OCI-LY1 (cell line): ENCODE results near the gene HOXD4.

Experiments
- H2AFZ ChIP-seq: fragments of 200-600 bp; sonication (generic), shearing (Covaris generic); 2 replicates; pipeline ENCODE4 v1.6.0; 2014; ENCODE audit warnings: antibody characterized with exemption, mild to moderate bottlenecking, low read length
- H3F3A ChIP-seq: fragments of 200-600 bp; sonication (generic), shearing (Covaris generic); 2 replicates; pipeline ENCODE4 v1.6.0; 2014; ENCODE audit warnings: mild to moderate bottlenecking, antibody characterized with exemption, low read length, moderate library complexity; ENCODE audit not compliant: insufficient read depth
- H3K27ac ChIP-seq: fragments of 200-600 bp; sonication (generic); 2 replicates; pipeline ENCODE4 v1.5.1; 2014; ENCODE audit warnings: low read length, mixed run types, mild to moderate bottlenecking, low read depth; ENCODE audit not compliant: poor library complexity, severe bottlenecking
- H3K27me3 ChIP-seq: fragments of 200-600 bp; sonication (generic); 2 replicates; pipeline ENCODE4 v1.6.0; 2014; ENCODE audit warnings: antibody characterized with exemption, mild to moderate bottlenecking, low read length, moderate library complexity; ENCODE audit not compliant: insufficient read depth
- H3K36me3 ChIP-seq: fragments of 200-600 bp; sonication (generic); 2 replicates; pipeline ENCODE4 v1.6.1; 2014; ENCODE audit warnings: mild to moderate bottlenecking, antibody characterized with exemption, low read length, moderate library complexity, mixed read lengths; ENCODE audit not compliant: insufficient read depth
- H3K4me1 ChIP-seq: fragments of 200-600 bp; sonication (generic); 2 replicates; pipeline ENCODE4 v1.5.1; 2014; ENCODE audit warnings: mild to moderate bottlenecking, low read length, moderate library complexity; ENCODE audit not compliant: insufficient read depth, severe bottlenecking
- H3K4me2 ChIP-seq: fragments of 200-600 bp; sonication (generic), shearing (Covaris generic); 2 replicates; pipeline ENCODE4 v1.6.1; 2014; ENCODE audit warnings: low read length
- H3K4me3 ChIP-seq: fragments of 200-600 bp; sonication (generic); 2 replicates; pipeline ENCODE4 v1.5.1; 2014; ENCODE audit warnings: low read length, low read depth, mild to moderate bottlenecking, mixed read lengths; ENCODE audit not compliant: poor library complexity, severe bottlenecking
- H3K79me2 ChIP-seq: fragments of 200-600 bp; shearing (Covaris generic); 2 replicates; pipeline ENCODE4 v1.6.1; 2016; ENCODE audit warnings: mixed run types, low read length, mixed read lengths; ENCODE audit not compliant: insufficient read depth
- H3K9ac ChIP-seq: fragments of 200-600 bp; sonication (generic), shearing (Covaris generic); 2 replicates; pipeline ENCODE4 v1.6.1; 2014; ENCODE audit warnings: mild to moderate bottlenecking, low read length, mixed read lengths
- H3K9me2 ChIP-seq: fragments of 200-600 bp; sonication (generic), shearing (Covaris generic); 2 replicates; pipeline ENCODE4 v1.6.1; 2014; ENCODE audit warnings: low read depth, mild to moderate bottlenecking, low read length, mixed read lengths
- H3K9me3 ChIP-seq: fragments of 200-600 bp; shearing (Covaris generic); 2 replicates; pipeline ENCODE4 v1.6.1; 2014; ENCODE audit warnings: low read length, mixed read lengths
- H4K20me1 ChIP-seq: fragments of 200-600 bp; sonication (generic), shearing (Covaris generic); 2 replicates; pipeline ENCODE4 v1.6.0; 2016; ENCODE audit warnings: mild to moderate bottlenecking, low read length; ENCODE audit not compliant: insufficient read depth
- EZH2 ChIP-seq: fragments of 200-600 bp; sonication (generic), shearing (Covaris generic); IDR thresholded peaks from 2 replicates; pipeline ENCODE4 v1.8.0; 2017; ENCODE audit warnings: borderline replicate concordance, mixed run types, mild to moderate bottlenecking, antibody characterized with exemption, low read length, moderate library complexity, mixed read lengths
- TF ChIP-seq, protein P1 (sequence below): fragments of 200-600 bp; sonication (generic), shearing (Covaris generic); IDR thresholded peaks from 2 replicates; pipeline ENCODE4 v1.5.1; 2017; ENCODE audit warnings: mild to moderate bottlenecking, antibody characterized with exemption, low read length, moderate library complexity, mixed read lengths

HOXD4 gene

DNA sequence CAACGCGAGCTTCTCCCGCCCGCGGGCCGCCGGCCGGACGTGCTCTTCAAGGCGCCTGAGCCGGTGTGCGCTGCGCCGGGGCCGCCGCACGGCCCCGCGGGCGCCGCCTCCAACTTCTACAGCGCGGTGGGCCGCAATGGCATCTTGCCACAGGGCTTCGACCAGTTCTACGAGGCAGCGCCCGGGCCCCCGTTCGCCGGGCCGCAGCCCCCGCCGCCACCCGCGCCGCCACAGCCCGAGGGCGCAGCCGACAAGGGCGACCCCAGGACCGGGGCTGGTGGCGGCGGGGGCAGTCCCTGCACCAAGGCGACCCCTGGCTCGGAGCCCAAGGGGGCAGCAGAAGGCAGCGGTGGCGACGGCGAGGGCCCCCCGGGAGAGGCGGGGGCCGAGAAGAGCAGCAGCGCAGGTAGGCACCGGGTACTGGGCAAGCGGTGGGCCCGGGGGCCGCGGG is 43.6 kb upstream of the HOXD4 start:
- Histone ChIP-seq H3K9me3 (no peaks in the 10 kb centered on the region), H3K9me2 (no peaks in the 10 kb centered on the region), H3K4me2 (no peak overlapping the region), H3K27me3 (no peaks in the 10 kb centered on the region), H3F3A (no peaks in the 10 kb centered on the region), H3K27ac (no peak overlapping the region), H3K4me1 (peaks cover 5% of the 10 kb centered on the region), H3K79me2 (no peaks in the 10 kb centered on the region), H4K20me1 (no peaks in the 10 kb centered on the region), H3K36me3 (no peaks in the 10 kb centered on the region), H3K9ac (no peak overlapping the region), H3K4me3 (no peak overlapping the region), H2AFZ (no peak overlapping the region)
- TF ChIP-seq, protein P1, sequence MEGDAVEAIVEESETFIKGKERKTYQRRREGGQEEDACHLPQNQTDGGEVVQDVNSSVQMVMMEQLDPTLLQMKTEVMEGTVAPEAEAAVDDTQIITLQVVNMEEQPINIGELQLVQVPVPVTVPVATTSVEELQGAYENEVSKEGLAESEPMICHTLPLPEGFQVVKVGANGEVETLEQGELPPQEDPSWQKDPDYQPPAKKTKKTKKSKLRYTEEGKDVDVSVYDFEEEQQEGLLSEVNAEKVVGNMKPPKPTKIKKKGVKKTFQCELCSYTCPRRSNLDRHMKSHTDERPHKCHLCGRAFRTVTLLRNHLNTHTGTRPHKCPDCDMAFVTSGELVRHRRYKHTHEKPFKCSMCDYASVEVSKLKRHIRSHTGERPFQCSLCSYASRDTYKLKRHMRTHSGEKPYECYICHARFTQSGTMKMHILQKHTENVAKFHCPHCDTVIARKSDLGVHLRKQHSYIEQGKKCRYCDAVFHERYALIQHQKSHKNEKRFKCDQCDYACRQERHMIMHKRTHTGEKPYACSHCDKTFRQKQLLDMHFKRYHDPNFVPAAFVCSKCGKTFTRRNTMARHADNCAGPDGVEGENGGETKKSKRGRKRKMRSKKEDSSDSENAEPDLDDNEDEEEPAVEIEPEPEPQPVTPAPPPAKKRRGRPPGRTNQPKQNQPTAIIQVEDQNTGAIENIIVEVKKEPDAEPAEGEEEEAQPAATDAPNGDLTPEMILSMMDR, result no peak
- no peak for TF ChIP-seq EZH2

DNA sequence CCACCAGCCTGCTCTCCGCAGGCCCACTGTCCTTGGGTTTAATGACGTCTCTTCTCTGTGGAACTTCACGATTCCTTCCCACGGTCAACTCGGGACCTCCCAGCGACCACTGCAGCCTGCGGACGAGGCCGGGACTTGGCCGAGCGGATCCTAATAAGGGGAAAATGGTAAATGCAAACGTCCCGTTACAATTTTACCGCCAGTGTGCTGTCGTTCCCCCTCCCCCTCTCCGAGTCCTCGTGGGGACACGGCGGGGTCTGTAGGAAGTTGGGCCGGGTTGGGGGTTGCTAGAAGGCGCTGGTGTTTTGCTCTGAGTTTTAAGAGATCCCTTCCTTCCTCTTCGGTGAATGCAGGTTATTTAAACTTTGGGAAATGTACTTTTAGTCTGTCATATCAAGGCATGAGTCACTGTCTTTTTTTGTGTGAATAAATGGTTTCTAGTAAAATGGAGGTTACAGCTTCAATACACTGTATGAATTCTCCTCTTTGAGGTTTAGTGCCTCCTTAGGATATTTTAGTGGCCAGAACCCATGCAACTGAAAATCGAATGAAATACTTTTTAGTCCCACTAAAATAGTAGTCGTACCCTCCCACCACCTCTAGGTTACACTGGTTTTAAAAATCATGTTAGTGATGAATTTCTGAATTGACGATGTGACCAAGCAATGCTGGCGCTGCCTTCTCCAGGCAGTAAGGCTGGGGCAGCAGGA is 42.0 kb upstream of the HOXD4 start:
- Histone ChIP-seq H2AFZ (no peak overlapping the region), H3K79me2 (no peaks in the 10 kb centered on the region), H3K36me3 (no peaks in the 10 kb centered on the region), H3K27me3 (no peaks in the 10 kb centered on the region), H4K20me1 (no peaks in the 10 kb centered on the region), H3K27ac (no peak overlapping the region), H3K4me1 (peaks cover 5% of the 10 kb centered on the region), H3F3A (no peaks in the 10 kb centered on the region), H3K9ac (no peak overlapping the region), H3K4me2 (no peak overlapping the region), H3K4me3 (no peak overlapping the region), H3K9me3 (no peaks in the 10 kb centered on the region), H3K9me2 (no peaks in the 10 kb centered on the region)
- TF ChIP-seq, protein P1, result no peak
- TF ChIP-seq EZH2, result no peak

DNA sequence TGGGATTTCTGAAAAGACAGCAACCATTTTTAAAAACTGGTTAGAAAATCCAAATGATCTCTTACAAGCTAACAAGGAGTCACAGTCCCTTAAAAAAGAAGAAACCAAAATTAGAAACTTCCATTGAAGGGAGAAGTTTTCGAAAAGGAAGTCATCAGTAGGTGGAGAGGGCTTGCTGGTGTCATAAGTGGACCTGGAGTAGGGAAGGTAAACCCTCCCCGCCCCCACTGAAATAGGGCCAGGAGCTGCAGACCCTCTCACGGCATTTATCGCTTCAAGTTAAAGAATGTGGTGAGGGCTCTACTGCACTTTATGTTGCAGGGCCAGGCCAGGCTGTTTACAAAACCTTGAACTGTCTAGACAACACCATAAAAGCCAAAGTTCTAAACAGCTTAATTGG is 41.4 kb upstream of the HOXD4 start:
- no peaks in the 10 kb centered on the region for H3F3A ChIP-seq
- peaks cover 5% of the 10 kb centered on the region for H3K4me1 ChIP-seq
- no peak overlapping the region for H3K27ac ChIP-seq
- no peaks in the 10 kb centered on the region for H3K36me3 ChIP-seq
- H3K4me2 ChIP-seq, result no peak overlapping the region
- H2AFZ ChIP-seq, result no peak overlapping the region
- H3K27me3 ChIP-seq, result no peaks in the 10 kb centered on the region
- H3K79me2 ChIP-seq, result no peaks in the 10 kb centered on the region
- no peaks in the 10 kb centered on the region for H3K9me2 ChIP-seq
- no peak overlapping the region for H3K4me3 ChIP-seq
- H3K9me3 ChIP-seq, result no peaks in the 10 kb centered on the region
- no peak overlapping the region for H3K9ac ChIP-seq
- H4K20me1 ChIP-seq, result no peaks in the 10 kb centered on the region
- TF ChIP-seq, protein P1, result no peak
- no peak for TF ChIP-seq EZH2
